Measurements from ENCODE around the gene CHAF1A.
A peak's percentile ranks its signal among the peaks of the same experiment; 100 is the strongest.

The CHAF1A gene

GRCh38 chr19:4464815-4465581, 62.6 kb downstream of the CHAF1A start:
- H3K9ac ChIP-seq (ENCODE audit: low read depth, low read length) = no peak overlapping the region
- no peaks in the 10 kb centered on the region for H3K9me3 ChIP-seq (ENCODE audit: control insufficient read depth, insufficient read depth, low read length)
- no peaks in the 10 kb centered on the region for H3K27me3 ChIP-seq (ENCODE audit: control insufficient read depth, insufficient read depth, low read length)
- no peak overlapping the region for H3K4me3 ChIP-seq (ENCODE audit: low read depth, low read length)
- no peaks in the 10 kb centered on the region for H3K36me3 ChIP-seq (ENCODE audit: control insufficient read depth, insufficient read depth, low read length)
- H3K4me1 ChIP-seq (ENCODE audit: control insufficient read depth, insufficient read depth, low read length) = no peaks in the 10 kb centered on the region

DNA sequence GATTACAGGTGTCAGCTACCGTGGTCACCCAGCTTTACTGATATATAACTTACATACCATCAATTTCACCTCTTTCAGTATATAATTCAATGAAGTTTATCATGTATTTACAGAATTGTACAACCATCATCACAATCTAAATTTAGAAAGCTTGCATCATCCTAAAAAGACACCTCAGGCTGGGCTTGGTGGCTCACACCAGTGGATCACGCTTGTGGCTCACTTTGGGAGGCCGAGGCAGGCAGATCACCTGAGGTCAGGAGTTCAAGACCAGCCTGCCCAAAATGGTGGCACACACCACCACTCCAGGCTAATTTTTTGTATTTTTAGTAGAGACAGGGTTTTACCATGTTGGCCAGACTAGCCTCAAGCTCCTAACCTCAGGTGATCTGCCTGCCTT, 65.4 kb downstream of the CHAF1A start:
- Histone ChIP-seq H3K9me3 (ENCODE audit: control insufficient read depth, insufficient read depth, low read length) (no peaks in the 10 kb centered on the region), H3K4me3 (ENCODE audit: low read depth, low read length) (no peak overlapping the region), H3K36me3 (ENCODE audit: control insufficient read depth, insufficient read depth, low read length) (no peaks in the 10 kb centered on the region), H3K27me3 (ENCODE audit: control insufficient read depth, insufficient read depth, low read length) (no peaks in the 10 kb centered on the region), H3K9ac (ENCODE audit: low read depth, low read length) (no peak overlapping the region), H3K4me1 (ENCODE audit: control insufficient read depth, insufficient read depth, low read length) (no peaks in the 10 kb centered on the region)

DNA sequence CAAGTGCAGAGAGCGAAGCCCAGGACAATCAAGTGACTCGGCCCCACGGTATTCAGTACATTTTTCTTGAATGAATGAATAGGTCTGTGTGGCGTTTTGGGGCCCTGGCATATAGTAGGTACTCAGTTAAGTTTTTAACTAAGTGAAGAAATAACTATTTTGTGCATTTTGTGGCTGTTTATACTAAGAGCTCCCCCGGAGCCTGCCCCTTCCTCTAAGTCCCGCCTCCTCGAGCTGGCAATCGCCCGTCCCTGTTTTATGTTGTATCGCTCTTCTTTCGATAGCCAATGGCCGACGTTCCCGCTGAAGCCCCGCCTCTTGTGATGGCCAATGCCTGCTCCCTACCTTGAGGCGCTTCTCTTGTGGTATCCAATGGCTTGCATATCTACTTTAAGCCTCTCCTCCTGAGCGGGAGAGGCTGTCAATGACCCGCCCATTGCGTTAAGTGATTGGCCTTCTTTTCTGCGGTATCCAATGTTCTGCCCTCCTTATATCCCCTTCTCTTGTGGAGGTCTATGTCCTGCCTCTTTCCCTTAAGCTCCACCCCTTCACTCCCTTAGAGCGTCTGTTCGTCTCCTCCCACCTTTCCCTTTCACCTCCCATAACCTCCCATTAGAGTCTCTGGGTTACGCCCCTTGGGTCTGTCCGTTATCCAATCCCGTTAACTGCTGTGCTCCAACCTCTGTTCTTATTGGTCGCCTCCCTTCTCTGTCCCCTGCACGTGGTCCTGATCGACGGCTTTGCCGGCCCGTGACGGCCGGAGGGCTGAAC, 69.1 kb downstream of the CHAF1A start:
- H3K9ac ChIP-seq (ENCODE audit: low read depth, low read length) = peak overlapping the region; percentile 47
- no peaks in the 10 kb centered on the region for H3K4me1 ChIP-seq (ENCODE audit: control insufficient read depth, insufficient read depth, low read length)
- H3K4me3 ChIP-seq (ENCODE audit: low read depth, low read length) = peak overlapping the region; percentile 85
- peaks cover 8% of the 10 kb centered on the region for H3K36me3 ChIP-seq (ENCODE audit: control insufficient read depth, insufficient read depth, low read length)
- no peaks in the 10 kb centered on the region for H3K9me3 ChIP-seq (ENCODE audit: control insufficient read depth, insufficient read depth, low read length)
- H3K27me3 ChIP-seq (ENCODE audit: control insufficient read depth, insufficient read depth, low read length) = no peaks in the 10 kb centered on the region

DNA sequence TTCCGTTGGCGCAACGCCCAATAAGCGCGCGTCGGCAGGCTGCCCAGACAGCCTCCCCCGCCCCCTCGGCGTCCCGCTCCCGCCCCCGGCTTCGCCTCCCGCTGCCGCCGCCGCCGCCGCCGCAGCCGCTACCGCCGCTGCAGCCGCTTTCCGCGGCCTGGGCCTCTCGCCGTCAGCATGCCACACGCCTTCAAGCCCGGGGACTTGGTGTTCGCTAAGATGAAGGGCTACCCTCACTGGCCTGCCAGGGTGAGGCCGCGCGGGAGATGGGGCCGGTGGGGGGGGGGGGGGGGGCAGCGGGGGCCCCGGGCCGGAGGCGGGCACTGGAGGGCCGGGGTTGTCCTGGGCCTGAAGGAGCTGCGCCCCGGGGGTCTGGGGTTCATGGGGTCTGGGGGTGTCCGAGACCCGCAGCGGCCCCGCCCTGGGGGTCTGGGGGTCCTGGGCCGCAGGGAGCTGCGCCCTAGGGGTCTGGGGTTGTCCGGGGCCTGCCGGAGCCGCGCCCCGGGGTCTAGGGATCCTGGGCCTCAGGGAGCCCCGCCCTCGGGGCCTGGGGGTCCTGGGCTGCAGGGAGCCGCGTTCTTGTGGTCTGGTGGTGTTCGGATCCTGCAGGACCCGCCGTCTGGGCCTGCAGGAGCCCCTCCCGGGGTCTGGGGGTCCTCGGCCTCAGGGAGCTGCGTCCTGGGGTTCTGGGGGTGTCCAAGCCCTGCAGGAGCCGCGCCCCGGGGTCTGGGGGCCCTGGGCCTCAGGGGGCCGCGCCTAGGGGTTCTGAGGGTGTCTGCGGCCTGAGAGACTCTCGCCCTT, 69.9 kb downstream of the CHAF1A start, which contains the start of gene HDGFL2:
TSS of gene HDGFL2 (plus strand) at position 124 of the 801 bp plus-strand sequence. CDS start at position 178, 54 bp downstream.
- H3K36me3 ChIP-seq (ENCODE audit: control insufficient read depth, insufficient read depth, low read length) = peaks cover 14% of the 10 kb centered on the region

DNA sequence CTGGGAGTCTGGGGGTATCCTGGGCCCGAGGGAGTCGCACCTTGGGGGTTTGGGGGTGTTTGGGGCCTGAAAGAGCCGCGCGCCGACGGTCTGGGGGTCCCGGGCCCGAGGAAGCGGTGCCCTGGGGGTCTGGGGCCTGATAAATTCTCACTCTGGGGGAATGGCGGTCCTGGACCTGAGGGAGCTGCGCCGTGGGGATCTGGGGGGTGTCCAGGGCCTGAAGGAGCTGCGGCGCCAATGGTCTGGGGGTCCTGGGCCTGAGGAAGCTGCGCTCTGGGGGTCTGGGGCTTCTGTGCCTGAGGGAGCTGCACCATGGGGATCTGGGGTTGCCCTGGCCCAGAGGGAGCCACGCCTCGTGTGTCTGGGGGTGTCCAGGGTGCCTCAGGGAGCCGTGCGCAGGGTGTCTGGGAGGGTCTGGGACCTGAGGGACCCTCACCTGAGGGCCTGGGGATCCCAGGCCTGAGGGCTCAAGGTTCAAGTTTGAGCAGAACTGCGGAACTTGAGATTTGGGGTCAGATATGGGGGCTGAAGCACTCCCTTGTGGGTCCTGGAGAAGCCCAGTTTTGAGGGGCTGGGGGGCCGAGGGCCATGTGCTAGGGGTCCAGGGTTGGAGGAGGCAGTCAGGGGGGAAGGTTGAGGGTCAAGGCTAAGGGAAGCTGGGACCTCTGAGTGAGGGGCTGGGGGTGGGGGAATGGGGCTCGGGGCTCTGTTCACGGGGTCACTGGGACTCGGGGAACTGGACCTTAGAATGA, 70.7 kb downstream of the CHAF1A start:
- Histone ChIP-seq H3K9me3 (ENCODE audit: control insufficient read depth, insufficient read depth, low read length) (no peaks in the 10 kb centered on the region), H3K9ac (ENCODE audit: low read depth, low read length) (peak overlapping the region; percentile 73), H3K4me3 (ENCODE audit: low read depth, low read length) (peak overlapping the region; percentile 80), H3K4me1 (ENCODE audit: control insufficient read depth, insufficient read depth, low read length) (no peaks in the 10 kb centered on the region), H3K36me3 (ENCODE audit: control insufficient read depth, insufficient read depth, low read length) (peaks cover 17% of the 10 kb centered on the region), H3K27me3 (ENCODE audit: control insufficient read depth, insufficient read depth, low read length) (no peaks in the 10 kb centered on the region)

More for the DNA sequence above, 69.9 kb downstream of the CHAF1A start, which contains the start of gene HDGFL2:
- no peaks in the 10 kb centered on the region for H3K4me1 ChIP-seq (ENCODE audit: control insufficient read depth, insufficient read depth, low read length)
- H3K4me3 ChIP-seq (ENCODE audit: low read depth, low read length) = peak within 1 kb of the TSS; percentile 85
- peak within 1 kb of the TSS; percentile 73 for H3K9ac ChIP-seq (ENCODE audit: low read depth, low read length)
- H3K9me3 ChIP-seq (ENCODE audit: control insufficient read depth, insufficient read depth, low read length) = no peaks in the 10 kb centered on the region
- no peaks in the 10 kb centered on the region for H3K27me3 ChIP-seq (ENCODE audit: control insufficient read depth, insufficient read depth, low read length)

GRCh38 chr19:4473763-4474513, 71.5 kb downstream of the CHAF1A start:
- Histone ChIP-seq H3K9me3 (ENCODE audit: control insufficient read depth, insufficient read depth, low read length) (no peaks in the 10 kb centered on the region), H3K27me3 (ENCODE audit: control insufficient read depth, insufficient read depth, low read length) (no peaks in the 10 kb centered on the region), H3K36me3 (ENCODE audit: control insufficient read depth, insufficient read depth, low read length) (peaks cover 24% of the 10 kb centered on the region), H3K4me1 (ENCODE audit: control insufficient read depth, insufficient read depth, low read length) (no peaks in the 10 kb centered on the region), H3K4me3 (ENCODE audit: low read depth, low read length) (peak overlapping the region; percentile 80), H3K9ac (ENCODE audit: low read depth, low read length) (peak overlapping the region; percentile 60)

DNA sequence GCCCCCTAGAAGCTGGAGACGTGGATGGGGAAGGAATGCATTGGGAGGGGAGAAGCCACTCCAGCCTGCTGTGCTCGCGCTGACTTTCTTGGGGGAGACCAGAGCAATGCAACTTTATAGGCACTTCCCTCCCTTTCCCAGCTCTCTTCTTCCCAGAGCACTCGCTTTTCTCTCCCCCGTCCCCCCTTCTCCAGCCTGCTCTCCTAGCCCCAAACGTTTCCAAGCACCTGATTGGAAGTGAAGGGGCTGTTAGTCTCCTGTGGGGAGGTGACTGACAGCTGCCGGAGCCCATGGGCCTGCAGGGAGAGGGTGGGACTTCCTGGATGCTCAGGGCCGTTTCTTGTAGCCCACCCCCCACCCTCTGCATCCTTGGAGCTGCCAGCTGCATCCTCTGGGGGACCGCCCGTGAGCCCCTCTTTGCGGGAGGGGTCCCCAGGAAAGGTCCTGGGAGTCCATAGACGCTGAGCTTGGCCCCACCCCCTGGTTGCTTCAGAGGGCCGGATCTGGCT, 72.1 kb downstream of the CHAF1A start:
- Histone ChIP-seq H3K36me3 (ENCODE audit: control insufficient read depth, insufficient read depth, low read length) (peaks cover 27% of the 10 kb centered on the region), H3K9me3 (ENCODE audit: control insufficient read depth, insufficient read depth, low read length) (no peaks in the 10 kb centered on the region), H3K9ac (ENCODE audit: low read depth, low read length) (peak overlapping the region; percentile 60), H3K4me3 (ENCODE audit: low read depth, low read length) (peak overlapping the region; percentile 80), H3K4me1 (ENCODE audit: control insufficient read depth, insufficient read depth, low read length) (no peaks in the 10 kb centered on the region), H3K27me3 (ENCODE audit: control insufficient read depth, insufficient read depth, low read length) (no peaks in the 10 kb centered on the region)

DNA sequence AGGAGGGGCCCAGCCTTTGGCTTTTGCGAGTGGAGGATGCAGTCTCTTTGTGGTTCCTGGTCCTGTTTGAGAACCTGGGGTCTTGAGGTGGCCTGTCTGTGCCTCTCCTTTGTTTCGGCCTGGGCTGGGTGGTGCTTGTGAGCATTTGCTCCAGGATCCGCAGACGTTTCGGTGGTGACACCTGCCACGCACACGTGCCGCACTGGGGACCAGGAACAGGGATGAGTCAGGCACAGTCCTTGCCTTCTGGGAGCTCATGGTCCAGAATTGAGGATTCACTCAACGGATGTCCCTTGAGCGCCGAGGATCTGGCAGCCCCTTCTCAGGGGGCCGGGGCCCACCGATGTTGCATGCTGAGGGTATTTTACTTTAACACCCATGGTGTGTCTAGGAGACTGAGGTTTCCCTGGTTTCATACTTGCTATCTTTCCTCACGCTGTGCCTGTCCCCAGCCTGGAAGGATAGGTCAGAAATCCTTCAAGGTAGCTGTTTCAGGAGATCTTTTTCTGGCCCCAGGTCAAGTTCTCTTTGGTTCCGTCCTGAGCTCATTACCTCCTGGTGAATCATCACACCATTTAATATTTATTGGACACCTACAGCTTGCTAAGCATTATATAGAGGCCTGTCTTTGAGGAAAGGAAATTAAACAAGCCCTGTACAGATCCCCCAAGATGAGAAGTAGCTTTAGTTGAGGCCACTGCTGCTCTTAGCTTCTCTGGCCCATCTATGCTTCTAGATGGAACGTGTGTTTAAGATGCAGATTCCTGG, 74.8 kb downstream of the CHAF1A start:
- Histone ChIP-seq H3K4me3 (ENCODE audit: low read depth, low read length) (no peak overlapping the region), H3K27me3 (ENCODE audit: control insufficient read depth, insufficient read depth, low read length) (no peaks in the 10 kb centered on the region), H3K4me1 (ENCODE audit: control insufficient read depth, insufficient read depth, low read length) (no peaks in the 10 kb centered on the region), H3K36me3 (ENCODE audit: control insufficient read depth, insufficient read depth, low read length) (peaks cover 29% of the 10 kb centered on the region), H3K9me3 (ENCODE audit: control insufficient read depth, insufficient read depth, low read length) (no peaks in the 10 kb centered on the region), H3K9ac (ENCODE audit: low read depth, low read length) (no peak overlapping the region)

GRCh38 chr19:4482721-4483364, 80.4 kb downstream of the CHAF1A start:
- no peak overlapping the region for H3K9ac ChIP-seq (ENCODE audit: low read depth, low read length)
- H3K4me3 ChIP-seq (ENCODE audit: low read depth, low read length) = no peak overlapping the region
- peaks cover 19% of the 10 kb centered on the region for H3K36me3 ChIP-seq (ENCODE audit: control insufficient read depth, insufficient read depth, low read length)
- H3K9me3 ChIP-seq (ENCODE audit: control insufficient read depth, insufficient read depth, low read length) = no peaks in the 10 kb centered on the region
- no peaks in the 10 kb centered on the region for H3K4me1 ChIP-seq (ENCODE audit: control insufficient read depth, insufficient read depth, low read length)
- no peaks in the 10 kb centered on the region for H3K27me3 ChIP-seq (ENCODE audit: control insufficient read depth, insufficient read depth, low read length)
